Suppressor macrophage (primary cell): ENCODE data around the gene RHOH.

Experiments
- DNase-seq, 4 experiments: peaks; one replicate each; pipeline ENCODE4 v3.0.0-alpha.2; 2020 to 2022

RHOH gene

GRCh38 chr4:40295572-40295971 is 98.7 kb downstream of the RHOH start:
- no peak for DNase-seq
